ENCODE results near the gene GPR171.

Gene GPR171

DNA sequence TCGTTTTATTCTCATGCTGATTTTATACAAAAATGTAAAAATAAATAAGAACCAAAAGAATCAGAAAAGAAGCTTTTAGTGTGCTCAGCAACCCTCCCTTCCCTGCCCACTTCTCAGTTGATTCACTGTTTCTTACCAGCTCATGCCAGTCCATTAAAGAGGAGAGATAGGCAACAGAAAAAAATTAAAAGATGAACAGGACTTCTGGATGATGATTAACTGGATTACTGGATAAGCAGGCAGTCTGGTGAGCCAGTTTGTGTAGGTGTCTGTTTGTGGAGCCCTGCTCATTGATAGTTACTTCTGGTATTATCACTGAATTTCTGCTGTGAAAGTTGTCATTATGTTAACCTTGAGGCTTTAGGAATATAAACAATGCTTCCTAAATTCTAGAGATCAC, 15.1 kb upstream of the GPR171 start:
- TF ChIP-seq, protein P1, sequence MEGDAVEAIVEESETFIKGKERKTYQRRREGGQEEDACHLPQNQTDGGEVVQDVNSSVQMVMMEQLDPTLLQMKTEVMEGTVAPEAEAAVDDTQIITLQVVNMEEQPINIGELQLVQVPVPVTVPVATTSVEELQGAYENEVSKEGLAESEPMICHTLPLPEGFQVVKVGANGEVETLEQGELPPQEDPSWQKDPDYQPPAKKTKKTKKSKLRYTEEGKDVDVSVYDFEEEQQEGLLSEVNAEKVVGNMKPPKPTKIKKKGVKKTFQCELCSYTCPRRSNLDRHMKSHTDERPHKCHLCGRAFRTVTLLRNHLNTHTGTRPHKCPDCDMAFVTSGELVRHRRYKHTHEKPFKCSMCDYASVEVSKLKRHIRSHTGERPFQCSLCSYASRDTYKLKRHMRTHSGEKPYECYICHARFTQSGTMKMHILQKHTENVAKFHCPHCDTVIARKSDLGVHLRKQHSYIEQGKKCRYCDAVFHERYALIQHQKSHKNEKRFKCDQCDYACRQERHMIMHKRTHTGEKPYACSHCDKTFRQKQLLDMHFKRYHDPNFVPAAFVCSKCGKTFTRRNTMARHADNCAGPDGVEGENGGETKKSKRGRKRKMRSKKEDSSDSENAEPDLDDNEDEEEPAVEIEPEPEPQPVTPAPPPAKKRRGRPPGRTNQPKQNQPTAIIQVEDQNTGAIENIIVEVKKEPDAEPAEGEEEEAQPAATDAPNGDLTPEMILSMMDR (IDR thresholded peaks at IDR 0.05) = no peak
- H3K27ac ChIP-seq = no peak overlapping the region
- H3K36me3 ChIP-seq = no peaks in the 10 kb centered on the region
- H3K27me3 ChIP-seq = no peaks in the 10 kb centered on the region
- H3K4me1 ChIP-seq = peaks cover 0 to 12% (median 6%) of the 10 kb centered on the region in 4 donors
- intact Hi-C loops (cut with DNase I; ENCODE audit: low total_unique reads) = no loop called here
- H3K9me3 ChIP-seq = peaks cover 0 to 5% (median 0%) of the 10 kb centered on the region in 3 donors
- no peak for DNase-seq
- H3K4me3 ChIP-seq = no peak overlapping the region

DNA sequence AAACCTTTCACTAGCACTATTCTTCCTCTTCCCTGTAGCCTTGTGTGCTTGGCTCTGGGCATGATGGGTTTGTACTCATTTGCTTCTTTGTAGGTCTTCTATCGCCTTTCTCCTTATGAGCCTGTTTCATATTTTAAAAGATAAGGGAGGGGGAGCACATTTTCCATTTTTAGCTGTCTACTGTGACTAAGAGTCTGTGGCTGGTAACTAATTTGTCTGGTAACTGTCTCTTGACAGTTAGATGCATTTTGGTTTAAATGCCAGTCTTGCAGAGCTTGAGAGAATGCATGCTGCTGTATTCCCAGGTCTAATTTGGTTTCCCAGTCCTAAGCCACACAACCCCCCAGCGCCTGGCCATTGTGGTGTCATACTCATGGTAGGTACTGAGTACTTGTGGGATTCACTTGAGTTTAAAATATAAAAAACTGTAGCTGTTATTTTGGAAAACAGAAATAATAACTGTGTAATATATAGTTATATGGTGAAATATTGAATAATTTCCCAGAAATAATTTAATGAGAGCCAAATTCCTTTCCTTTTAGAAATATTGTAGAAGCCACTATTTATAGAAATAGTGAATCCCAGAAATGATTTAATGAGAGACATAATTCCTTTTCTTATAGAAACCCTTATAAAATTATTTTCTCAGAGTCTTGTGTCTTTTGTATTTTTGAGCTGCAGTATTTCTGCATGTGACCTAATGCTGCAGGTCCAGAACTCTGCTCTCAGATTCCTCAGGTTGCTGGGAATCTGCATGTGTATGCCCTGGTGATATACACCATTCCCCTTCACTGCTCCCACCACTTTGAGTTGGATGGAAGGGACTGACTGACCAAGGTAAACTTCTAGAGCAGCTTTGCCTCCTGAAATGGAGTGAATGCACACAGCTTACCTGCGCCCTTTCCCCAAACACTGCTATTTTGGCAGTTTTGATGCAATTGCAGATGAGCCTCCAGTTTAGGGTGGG, 13.9 kb upstream of the GPR171 start:
- H3K36me3 ChIP-seq = no peaks in the 10 kb centered on the region
- H3K4me1 ChIP-seq = peaks cover 0 to 12% (median 6%) of the 10 kb centered on the region in 4 donors
- H3K4me3 ChIP-seq = no peak overlapping the region
- H3K27me3 ChIP-seq = no peaks in the 10 kb centered on the region
- H3K27ac ChIP-seq = no peak overlapping the region
- TF ChIP-seq, protein P1 (IDR thresholded peaks at IDR 0.05) = no peak
- H3K9me3 ChIP-seq = peaks cover 0 to 5% (median 0%) of the 10 kb centered on the region in 3 donors
- no peak for DNase-seq
- intact Hi-C loops (cut with DNase I; ENCODE audit: low total_unique reads) = no loop called here

DNA sequence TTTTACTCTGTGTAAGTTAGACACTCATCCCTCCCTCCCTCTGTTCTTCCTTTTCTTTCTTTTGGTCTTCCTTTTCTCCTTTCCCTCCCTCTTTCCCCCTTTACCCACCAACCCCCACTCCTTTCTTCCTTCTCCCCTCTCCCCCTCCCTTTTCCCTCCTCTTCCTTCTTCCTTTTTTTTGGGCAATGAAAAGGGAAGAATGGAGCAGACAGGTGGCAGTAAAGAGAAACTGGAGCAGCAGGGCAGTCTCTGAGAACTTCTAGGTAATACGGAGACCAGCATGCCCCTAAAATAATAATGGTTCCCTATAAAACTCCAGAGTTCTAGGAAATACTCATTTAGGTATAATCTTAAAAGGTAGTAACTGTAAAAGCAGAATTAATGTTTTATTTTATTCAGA, 11.4 kb upstream of the GPR171 start:
- Histone ChIP-seq H3K9me3 (no peaks in the 10 kb centered on the region), H3K4me3 (no peak overlapping the region), H3K4me1 (peaks cover 0 to 12% (median 6%) of the 10 kb centered on the region in 4 donors), H3K36me3 (no peaks in the 10 kb centered on the region), H3K27me3 (no peaks in the 10 kb centered on the region), H3K27ac (no peak overlapping the region)
- TF ChIP-seq, protein P1 (IDR thresholded peaks at IDR 0.05) = no peak
- intact Hi-C loops (cut with DNase I; ENCODE audit: low total_unique reads) = no loop called here
- DNase-seq = no peak

DNA sequence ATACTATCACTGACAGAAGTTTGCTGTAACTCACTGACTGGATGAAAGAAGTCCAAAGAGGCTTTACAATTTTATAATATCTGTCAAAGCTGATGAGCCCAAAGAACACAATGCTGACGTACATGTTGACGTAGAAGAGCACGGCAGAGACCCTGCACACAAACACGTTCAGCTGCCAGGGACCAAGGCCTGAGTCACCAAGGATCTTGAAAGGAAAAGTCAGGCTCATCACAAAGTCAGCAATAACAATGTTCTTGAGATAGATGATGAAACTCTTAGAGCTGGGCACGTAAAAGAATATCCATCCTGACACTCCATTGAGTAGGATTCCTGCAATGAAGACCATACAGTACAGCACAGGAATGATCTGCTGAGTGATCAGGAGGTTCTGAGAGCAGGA, 10.9 kb upstream of the GPR171 start:
- TF ChIP-seq, protein P1 (IDR thresholded peaks at IDR 0.05) = no peak
- peaks cover 0 to 12% (median 6%) of the 10 kb centered on the region in 4 donors for H3K4me1 ChIP-seq
- no peak for DNase-seq
- no peaks in the 10 kb centered on the region for H3K9me3 ChIP-seq
- H3K27ac ChIP-seq = no peak overlapping the region
- no peaks in the 10 kb centered on the region for H3K27me3 ChIP-seq
- H3K4me3 ChIP-seq = no peak overlapping the region
- H3K36me3 ChIP-seq = no peaks in the 10 kb centered on the region
- intact Hi-C loops (cut with DNase I; ENCODE audit: low total_unique reads) = no loop called here

DNA sequence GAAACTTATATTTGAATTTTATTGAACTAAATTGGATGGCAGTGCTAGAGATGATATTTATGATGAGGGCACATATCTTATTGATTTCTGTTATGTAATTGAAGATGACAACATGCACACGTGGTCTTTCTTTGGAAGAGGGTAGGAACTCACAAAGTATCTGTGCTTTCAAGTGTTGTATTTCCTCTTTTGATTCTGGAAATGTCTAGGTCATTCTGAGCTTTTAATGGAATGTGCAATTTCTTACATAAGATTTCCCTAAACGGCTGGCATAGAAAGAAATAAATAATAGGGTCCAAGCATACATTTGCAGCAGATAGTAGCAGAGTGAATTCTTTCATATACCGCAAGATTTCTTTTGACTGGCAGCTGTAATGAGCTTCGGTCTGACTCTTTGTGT, 10.1 kb upstream of the GPR171 start:
- Histone ChIP-seq H3K9me3 (no peaks in the 10 kb centered on the region), H3K4me1 (peaks cover 0 to 12% (median 6%) of the 10 kb centered on the region in 4 donors), H3K36me3 (no peaks in the 10 kb centered on the region), H3K4me3 (no peak overlapping the region), H3K27me3 (no peaks in the 10 kb centered on the region), H3K27ac (no peak overlapping the region)
- DNase-seq = no peak
- TF ChIP-seq, protein P1 (IDR thresholded peaks at IDR 0.05) = no peak
- intact Hi-C loops (cut with DNase I; ENCODE audit: low total_unique reads) = no loop called here
